A673 (cell line): ENCODE measurements around the gene BRD4. TPM values are rescaled to one million over a fixed set of nuclear protein-coding genes. Genes with fewer than 3 reads are reported as not detected.
A peak's percentile ranks its signal among the peaks of the same experiment; 100 is the strongest.

Experiments used
- BruUV-seq: library from RNA; stranded (reverse); fragments of 400-500 nt; replicated peaks from 2 replicates; lab custom pipeline; 2021; lab: Mats Ljungman, UMichigan
- CTCF ChIA-PET: fragments of 300-600 bp; sonication (Branson Sonifier 250); formaldehyde crosslinking; loops from one replicate; lab custom pipeline; 2022; ENCODE audit warnings: antibody characterized with exemption; lab: Charles Lee
- POLR2A ChIA-PET: fragments of 300-600 bp; sonication (Branson Sonifier 250); formaldehyde crosslinking; loops from one replicate; lab custom pipeline; 2022; ENCODE audit warnings: antibody characterized with exemption; ENCODE audit not compliant: low non-redundant PET; lab: Charles Lee
- DNase-seq: peaks from one replicate; pipeline ENCODE4 v3.0.0-alpha.2; 2015; ENCODE audit warnings: low spot score
- H3K27ac ChIP-seq: fragments of 200-600 bp; sonication (generic); 2 replicates; pipeline ENCODE4 v1.5.1; 2016; ENCODE audit warnings: mixed run types, low read depth, mild to moderate bottlenecking, mixed read lengths, antibody characterized with exemption, low read length; ENCODE audit not compliant: poor library complexity, severe bottlenecking
- H3K27me3 ChIP-seq: fragments of 200-600 bp; sonication (generic); replicated peaks from 2 replicates; pipeline ENCODE4 v1.6.1; 2017; ENCODE audit warnings: mixed run types, low read depth, mild to moderate bottlenecking, mixed read lengths, antibody characterized with exemption, low read length; ENCODE audit not compliant: insufficient read depth, poor library complexity
- H3K36me3 ChIP-seq: fragments of 200-600 bp; sonication (generic); 2 replicates; pipeline ENCODE4 v1.6.1; 2016; ENCODE audit warnings: mixed run types, mild to moderate bottlenecking, mixed read lengths, antibody characterized with exemption, low read length; ENCODE audit not compliant: insufficient read depth, poor library complexity, severe bottlenecking
- H3K4me1 ChIP-seq: fragments of 200-600 bp; sonication (generic); 2 replicates; pipeline ENCODE4 v1.6.1; 2017; ENCODE audit warnings: mixed run types, mild to moderate bottlenecking, mixed read lengths, antibody characterized with exemption, low read length; ENCODE audit not compliant: insufficient read depth, poor library complexity, severe bottlenecking
- H3K4me3 ChIP-seq: fragments of 200-600 bp; sonication (generic); 2 replicates; pipeline ENCODE4 v1.5.1; 2016; ENCODE audit warnings: low read depth, mixed run types, mild to moderate bottlenecking, mixed read lengths, low read length; ENCODE audit not compliant: poor library complexity, severe bottlenecking
- H3K9me3 ChIP-seq: fragments of 200-600 bp; sonication (generic); 2 replicates; pipeline ENCODE4 v1.6.1; 2016; ENCODE audit warnings: mixed run types, low read depth, mild to moderate bottlenecking, mixed read lengths, antibody characterized with exemption, low read length; ENCODE audit not compliant: poor library complexity, severe bottlenecking
- EZH2 ChIP-seq: fragments of 200-600 bp; sonication (generic); IDR thresholded peaks from 2 replicates; pipeline ENCODE4 v1.6.1; 2017; ENCODE audit warnings: borderline replicate concordance, low read depth, mild to moderate bottlenecking, mixed read lengths, antibody characterized with exemption, low read length; ENCODE audit not compliant: poor library complexity, severe bottlenecking
- intact Hi-C: fragments of 100-400 bp; cut with micrococcal nuclease; formaldehyde crosslinking; loops from one replicate; pipeline ENCODE4 v1.10.0; 2022; ENCODE audit not compliant: unreplicated experiment
- total RNA-seq: library from RNA; stranded (reverse); gene quantifications from 2 replicates; pipeline ENCODE4 v1.2.3, GENCODE V29; 2021
- TF ChIP-seq, protein P1 (sequence below): fragments of 300-800, 200-600 bp; sonication (generic); conservative IDR thresholded peaks from 2 replicates; pipeline ENCODE4 v1.5.1; 2017; ENCODE audit warnings: low read depth, mild to moderate bottlenecking, antibody characterized with exemption, low read length, moderate library complexity, mixed read lengths

Gene BRD4
- total RNA-seq, 1 experiment from 2014 or later, result 174 TPM

DNA sequence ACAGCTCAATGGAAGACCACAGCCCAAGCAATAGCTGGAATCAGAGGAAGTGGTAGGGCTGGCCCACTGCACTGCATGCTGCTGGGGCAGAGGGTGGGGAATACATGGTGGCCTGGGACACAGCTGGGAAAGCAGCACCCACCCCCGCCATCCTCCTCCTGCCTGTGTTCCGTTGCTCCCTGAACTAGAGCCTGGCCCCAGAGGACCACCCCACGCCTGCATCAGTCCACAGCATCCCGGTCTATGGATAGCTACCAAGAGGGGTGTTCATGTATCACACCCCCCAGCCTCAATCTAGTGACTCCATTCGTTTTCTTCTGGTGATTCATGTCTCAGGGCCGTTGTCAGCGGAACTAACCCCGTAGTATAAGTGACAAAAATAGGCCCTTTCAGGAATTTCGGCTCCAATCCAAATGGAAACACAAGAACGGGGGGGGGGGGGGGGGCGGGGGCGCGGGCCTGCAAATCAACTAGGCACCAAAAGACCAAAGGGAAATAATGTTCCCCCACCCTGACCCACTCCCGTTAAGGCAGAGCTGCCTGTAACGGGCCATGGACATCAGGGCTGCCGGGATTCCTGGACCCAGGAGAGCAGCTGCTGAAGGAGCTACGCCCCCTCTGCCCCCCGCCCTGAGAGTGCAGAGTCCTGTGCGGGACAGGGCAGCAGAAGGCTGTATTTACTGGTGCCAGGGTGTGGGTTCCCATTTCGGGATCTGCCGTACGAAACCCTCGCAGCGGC, 81.2 kb downstream of the BRD4 start:
- Histone ChIP-seq H3K27ac (peak overlapping the region; percentile 65), H3K4me1 (peaks cover 21% of the 10 kb centered on the region), H3K4me3 (no peak overlapping the region), H3K9me3 (no peaks in the 10 kb centered on the region), H3K27me3 (no peaks in the 10 kb centered on the region), H3K36me3 (peaks cover 72% of the 10 kb centered on the region)
- no TSS peak for BruUV-seq
- TF ChIP-seq, protein P1, sequence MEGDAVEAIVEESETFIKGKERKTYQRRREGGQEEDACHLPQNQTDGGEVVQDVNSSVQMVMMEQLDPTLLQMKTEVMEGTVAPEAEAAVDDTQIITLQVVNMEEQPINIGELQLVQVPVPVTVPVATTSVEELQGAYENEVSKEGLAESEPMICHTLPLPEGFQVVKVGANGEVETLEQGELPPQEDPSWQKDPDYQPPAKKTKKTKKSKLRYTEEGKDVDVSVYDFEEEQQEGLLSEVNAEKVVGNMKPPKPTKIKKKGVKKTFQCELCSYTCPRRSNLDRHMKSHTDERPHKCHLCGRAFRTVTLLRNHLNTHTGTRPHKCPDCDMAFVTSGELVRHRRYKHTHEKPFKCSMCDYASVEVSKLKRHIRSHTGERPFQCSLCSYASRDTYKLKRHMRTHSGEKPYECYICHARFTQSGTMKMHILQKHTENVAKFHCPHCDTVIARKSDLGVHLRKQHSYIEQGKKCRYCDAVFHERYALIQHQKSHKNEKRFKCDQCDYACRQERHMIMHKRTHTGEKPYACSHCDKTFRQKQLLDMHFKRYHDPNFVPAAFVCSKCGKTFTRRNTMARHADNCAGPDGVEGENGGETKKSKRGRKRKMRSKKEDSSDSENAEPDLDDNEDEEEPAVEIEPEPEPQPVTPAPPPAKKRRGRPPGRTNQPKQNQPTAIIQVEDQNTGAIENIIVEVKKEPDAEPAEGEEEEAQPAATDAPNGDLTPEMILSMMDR, result no peak
- TF ChIP-seq EZH2, result no peak
- CTCF ChIA-PET, result interaction anchor here (0.6 to 1.4 kb wide), 5 partner anchors 18 to 159 kb away, joined by 3 to 4 read pairs (median 3); no protein-coding TSS in a partner anchor
- no peak for DNase-seq
- intact Hi-C loops, result loop anchor here (2.0 to 10.0 kb wide), 2 partner anchors 74 to 156 kb away; no protein-coding TSS in a partner anchor
- POLR2A ChIA-PET, result no interaction called here

DNA sequence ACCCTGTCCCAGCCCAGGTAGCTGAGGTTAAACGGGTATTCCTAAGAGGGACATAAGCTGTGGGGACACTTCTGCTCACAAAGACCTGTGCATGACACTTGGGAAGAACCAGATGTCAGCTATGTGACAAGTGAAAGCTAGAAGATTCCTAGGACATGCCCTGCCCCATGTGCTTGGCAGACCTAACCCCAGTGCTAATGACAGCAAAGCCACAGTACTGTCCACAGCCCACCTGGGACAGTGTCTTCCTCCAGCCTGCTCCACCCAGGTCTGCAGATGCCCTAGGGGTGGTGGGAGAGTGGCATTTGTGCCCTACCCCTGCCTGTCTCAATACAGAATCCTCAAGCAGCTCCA, 81.7 kb downstream of the BRD4 start:
- DNase-seq, result no peak
- Histone ChIP-seq H3K9me3 (no peaks in the 10 kb centered on the region), H3K4me3 (no peak overlapping the region), H3K4me1 (peaks cover 21% of the 10 kb centered on the region), H3K36me3 (peaks cover 72% of the 10 kb centered on the region), H3K27ac (peak overlapping the region; percentile 65), H3K27me3 (no peaks in the 10 kb centered on the region)
- POLR2A ChIA-PET, result no interaction called here
- TF ChIP-seq, protein P1, result no peak
- TF ChIP-seq EZH2, result no peak
- CTCF ChIA-PET, result interaction anchor here (0.5 to 1.0 kb wide), 3 partner anchors 17 to 159 kb away, joined by 3 to 4 read pairs (median 4); no protein-coding TSS in a partner anchor
- intact Hi-C loops, result loop anchor here (2.0 to 10.0 kb wide), 2 partner anchors 74 to 156 kb away; no protein-coding TSS in a partner anchor
- BruUV-seq, result no TSS peak

DNA sequence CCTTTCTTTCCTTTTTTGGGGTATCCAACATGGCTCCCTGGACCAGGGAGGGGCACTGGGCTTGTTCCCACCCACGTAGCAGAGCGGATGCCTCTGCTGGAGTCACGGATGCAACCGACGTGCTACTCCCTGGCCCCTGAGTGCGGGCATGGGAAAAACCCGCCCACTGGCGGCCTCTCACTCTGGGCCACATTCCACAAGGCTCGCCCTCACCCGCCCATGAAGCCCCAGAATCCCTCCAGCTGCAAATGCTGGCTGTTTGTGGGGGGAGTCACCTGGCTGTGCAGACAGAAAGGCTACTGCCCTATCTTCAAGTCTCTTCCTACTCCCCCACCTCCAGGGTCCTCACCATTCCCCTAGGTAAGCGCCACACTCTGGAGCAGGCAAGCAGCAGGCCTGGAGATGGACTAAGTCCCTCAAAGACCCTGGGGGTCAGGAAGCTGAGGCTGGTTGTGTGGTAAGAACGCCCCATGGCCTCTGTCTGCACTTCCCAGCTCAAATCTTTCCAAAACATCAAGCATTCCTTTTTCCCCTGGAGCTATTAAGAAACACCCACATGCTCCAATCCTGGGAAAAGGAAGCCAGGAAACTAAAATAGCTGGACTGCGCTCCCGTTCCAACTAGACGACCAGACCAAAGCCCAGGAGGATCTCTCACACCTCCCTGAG, 82.2 kb downstream of the BRD4 start:
- intact Hi-C loops, result loop anchor here (2.0 to 10.0 kb wide), 2 partner anchors 73 to 155 kb away; no protein-coding TSS in a partner anchor
- BruUV-seq, result no TSS peak
- H3K36me3 ChIP-seq, result peaks cover 71% of the 10 kb centered on the region

More for the DNA sequence above, 82.2 kb downstream of the BRD4 start:
- DNase-seq, result no peak
- H3K9me3 ChIP-seq, result no peaks in the 10 kb centered on the region
- no peak for TF ChIP-seq EZH2
- TF ChIP-seq, protein P1, result no peak
- no peaks in the 10 kb centered on the region for H3K27me3 ChIP-seq
- ChIA-PET CTCF (interaction anchor here (0.5 kb wide), 1 partner anchor 158 kb away, joined by 4 read pairs; no protein-coding TSS in a partner anchor), POLR2A (no interaction called here)
- peak overlapping the region; percentile 29 for H3K27ac ChIP-seq
- no peak overlapping the region for H3K4me3 ChIP-seq
- peaks cover 21% of the 10 kb centered on the region for H3K4me1 ChIP-seq
